Measurements from ENCODE around the gene GNG5. TPM values are rescaled to one million over a fixed set of nuclear protein-coding genes. Genes with fewer than 3 reads are reported as not detected.

GNG5 gene
- total RNA-seq, 1 experiment from 2014 or later, result 193 TPM

GRCh38 chr1:84510668-84511067 lies 4.3 kb upstream of the GNG5 start:
- H3K79me2 ChIP-seq (ENCODE audit: insufficient read depth, low read length), result peaks cover 14% of the 10 kb centered on the region
- no peak overlapping the region for H2AFZ ChIP-seq (ENCODE audit: low read depth, low read length, poor library complexity, severe bottlenecking)
- TF ChIP-seq FOSL1 (IDR thresholded peaks at IDR 0.05; ENCODE audit: low read depth) (no peak), ZBTB33 (IDR thresholded peaks at IDR 0.05; ENCODE audit: extremely low read depth, insufficient replicate concordance, low read length) (no peak), REST (IDR thresholded peaks at IDR 0.05; ENCODE audit: low read depth) (no peak), ZFX (IDR thresholded peaks at IDR 0.05) (no peak), YY1 (IDR thresholded peaks at IDR 0.05; ENCODE audit: extremely low read depth, insufficient replicate concordance, low read depth, low read length) (no peak), ELF1 (IDR thresholded peaks at IDR 0.05; ENCODE audit: borderline replicate concordance, low read depth) (no peak), EZH2 (IDR thresholded peaks at IDR 0.05) (no peak), SIN3A (IDR thresholded peaks at IDR 0.05; ENCODE audit: low read depth) (no peak), TCF7L2 (IDR thresholded peaks at IDR 0.05; ENCODE audit: borderline replicate concordance, extremely low read depth, insufficient read depth, insufficient read length) (no peak), RAD21 (IDR thresholded peaks at IDR 0.05; ENCODE audit: low read depth) (no peak), MAX (IDR thresholded peaks at IDR 0.05) (no peak), ATF3 (IDR thresholded peaks at IDR 0.05) (no peak), POLR2A (IDR thresholded peaks at IDR 0.05; ENCODE audit: borderline replicate concordance, extremely low read depth, insufficient read depth, insufficient read length) (no peak), CBX3 (IDR thresholded peaks at IDR 0.05; ENCODE audit: low read depth) (no peak), EGR1 (IDR thresholded peaks at IDR 0.05; ENCODE audit: low read depth) (no peak), JUND (IDR thresholded peaks at IDR 0.05) (no peak)
- H3K4me3 ChIP-seq (replicated peaks in 1 of 2; ENCODE audit: low read depth in 1 of 2, low read length in 2 of 2), result no peak overlapping the region
- no peak overlapping the region for H3K27ac ChIP-seq (ENCODE audit: low read depth, low read length)
- no peaks in the 10 kb centered on the region for H3K27me3 ChIP-seq (ENCODE audit: insufficient read depth, low read length)
- ATAC-seq (no peak), DNase-seq (ENCODE audit: low read depth, low spot score) (no peak)
- H3K36me3 ChIP-seq (ENCODE audit: control insufficient read depth in 1 of 2, insufficient read depth in 2 of 2, low read length in 2 of 2), result no peaks in the 10 kb centered on the region
- peaks cover 0 to 9% of the 10 kb centered on the region in 2 experiments; a peak in 2 of 4 replicates for H3K9me3 ChIP-seq (ENCODE audit: control insufficient read depth in 1 of 2, insufficient read depth in 1 of 2, low read depth in 1 of 2, low read length in 2 of 2)
- no peak overlapping the region for H3K9ac ChIP-seq (ENCODE audit: low read length)
- CTCF ChIA-PET, result no interaction called here
- no TSS peak for BruUV-seq (replicated peaks)
- H3K4me1 ChIP-seq (ENCODE audit: control insufficient read depth in 1 of 2, insufficient read depth in 2 of 2, low read length in 2 of 2), result peaks cover 7 to 9% of the 10 kb centered on the region in 2 experiments
- no peak overlapping the region for H3K4me2 ChIP-seq (ENCODE audit: low read length)
- H4K20me1 ChIP-seq (ENCODE audit: insufficient read depth), result no peaks in the 10 kb centered on the region
- RAD21 ChIA-PET (ENCODE audit: low non-redundant PET in 1 of 2, low total read pairs in 2 of 2, uncharacterized antibody in 2 of 2, unreplicated experiment in 2 of 2), result no interaction called here
- intact Hi-C loops (cut with micrococcal nuclease), result no loop called here
- POLR2A ChIA-PET, result no interaction called here
- H3K9me2 ChIP-seq (ENCODE audit: insufficient read depth), result no peaks in the 10 kb centered on the region
